ENCODE measurements around the gene STX18. TPM values are rescaled to one million over a fixed set of nuclear protein-coding genes. Genes with fewer than 3 reads are reported as not detected.

Gene STX18
- total RNA-seq, 1 donor from 2014 or later = 24.0 TPM

- H3K27ac Mint-ChIP-seq (ENCODE audit: unreplicated experiment) = no peak overlapping the region
Observed at GRCh38 chr4:4412641-4413372, 129.0 kb downstream of the STX18 start.

GRCh38 chr4:4411906-4412305 is 129.9 kb downstream of the STX18 start:
- Mint-ChIP-seq H3K9me3 (ENCODE audit: unreplicated experiment) (no peaks in the 10 kb centered on the region), H3K4me1 (ENCODE audit: unreplicated experiment) (no peaks in the 10 kb centered on the region), H3K27me3 (ENCODE audit: unreplicated experiment) (peaks cover 1% of the 10 kb centered on the region), H3K36me3 (ENCODE audit: low read depth, unreplicated experiment) (peaks cover 3% of the 10 kb centered on the region), H3K4me3 (ENCODE audit: unreplicated experiment) (no peak overlapping the region), H3K27ac (ENCODE audit: unreplicated experiment) (no peak overlapping the region)
- no peak for TF ChIP-seq CTCF (IDR thresholded peaks at IDR 0.05; ENCODE audit: unreplicated experiment)
- DNase-seq (ENCODE audit: low spot score) = no peak

More at GRCh38 chr4:4412641-4413372, 129.0 kb downstream of the STX18 start:
- peaks cover 1% of the 10 kb centered on the region for H3K27me3 Mint-ChIP-seq (ENCODE audit: unreplicated experiment)
- no peaks in the 10 kb centered on the region for H3K4me1 Mint-ChIP-seq (ENCODE audit: unreplicated experiment)
- TF ChIP-seq CTCF (IDR thresholded peaks at IDR 0.05; ENCODE audit: unreplicated experiment) = no peak
- no peak for DNase-seq (ENCODE audit: low spot score)
- peaks cover 3% of the 10 kb centered on the region for H3K36me3 Mint-ChIP-seq (ENCODE audit: low read depth, unreplicated experiment)
- no peak overlapping the region for H3K4me3 Mint-ChIP-seq (ENCODE audit: unreplicated experiment)
- no peaks in the 10 kb centered on the region for H3K9me3 Mint-ChIP-seq (ENCODE audit: unreplicated experiment)

GRCh38 chr4:4410271-4410670 is 131.6 kb downstream of the STX18 start:
- peaks cover 3% of the 10 kb centered on the region for H3K36me3 Mint-ChIP-seq (ENCODE audit: low read depth, unreplicated experiment)
- DNase-seq (ENCODE audit: low spot score) = no peak
- no peak for TF ChIP-seq CTCF (IDR thresholded peaks at IDR 0.05; ENCODE audit: unreplicated experiment)
- peaks cover 4% of the 10 kb centered on the region for H3K27me3 Mint-ChIP-seq (ENCODE audit: unreplicated experiment)
- no peak overlapping the region for H3K27ac Mint-ChIP-seq (ENCODE audit: unreplicated experiment)
- H3K9me3 Mint-ChIP-seq (ENCODE audit: unreplicated experiment) = no peaks in the 10 kb centered on the region
- H3K4me3 Mint-ChIP-seq (ENCODE audit: unreplicated experiment) = no peak overlapping the region
- no peaks in the 10 kb centered on the region for H3K4me1 Mint-ChIP-seq (ENCODE audit: unreplicated experiment)

GRCh38 chr4:4409416-4410115 is 132.3 kb downstream of the STX18 start:
- no peaks in the 10 kb centered on the region for H3K9me3 Mint-ChIP-seq (ENCODE audit: unreplicated experiment)
- peaks cover 4% of the 10 kb centered on the region for H3K27me3 Mint-ChIP-seq (ENCODE audit: unreplicated experiment)
- H3K36me3 Mint-ChIP-seq (ENCODE audit: low read depth, unreplicated experiment) = peaks cover 3% of the 10 kb centered on the region
- DNase-seq (ENCODE audit: low spot score) = no peak
- H3K4me3 Mint-ChIP-seq (ENCODE audit: unreplicated experiment) = no peak overlapping the region
- H3K4me1 Mint-ChIP-seq (ENCODE audit: unreplicated experiment) = no peaks in the 10 kb centered on the region
- no peak for TF ChIP-seq CTCF (IDR thresholded peaks at IDR 0.05; ENCODE audit: unreplicated experiment)
- H3K27ac Mint-ChIP-seq (ENCODE audit: unreplicated experiment) = no peak overlapping the region

Measured in endothelial cell (in vitro differentiated cells).